NCI-H128 (cell line): ENCODE measurements around the gene PYHIN1.

Experiments
- DNase-seq: peaks from one replicate; lab custom pipeline; 2025; ENCODE audit not compliant: unreplicated experiment; lab: John Stamatoyannopoulos, UW

Gene PYHIN1

DNA sequence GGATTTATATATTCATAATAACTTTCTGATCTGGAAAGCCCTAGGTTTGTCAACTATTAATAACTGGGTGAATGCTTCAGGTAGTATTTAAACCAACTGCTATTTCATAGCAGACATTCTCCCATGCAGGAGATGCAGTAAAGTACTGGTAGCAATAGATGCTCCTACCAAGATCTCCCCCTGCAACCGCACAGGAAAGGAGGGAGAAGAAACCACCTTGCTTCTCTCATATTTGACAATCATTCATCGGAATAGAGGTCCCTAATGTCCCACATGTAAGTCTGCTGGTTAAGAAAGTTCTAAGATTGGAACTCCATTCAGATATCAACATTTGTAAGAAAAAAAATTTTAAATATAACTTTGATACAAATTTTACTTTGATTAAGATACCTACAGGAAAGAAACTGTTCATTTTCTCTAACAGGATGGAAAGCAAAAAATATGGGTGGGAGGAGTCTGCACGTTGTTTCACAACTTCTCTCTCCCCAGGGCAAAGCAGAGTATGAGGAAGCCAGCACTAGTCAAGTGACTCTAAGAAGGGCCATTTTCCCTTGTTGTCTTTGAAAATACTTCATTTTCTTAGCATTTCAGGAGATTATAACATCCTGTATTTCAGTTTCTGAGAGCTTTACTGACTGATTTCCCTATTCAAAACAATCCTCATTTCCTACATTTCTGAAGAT lies at the start of gene PYHIN1:
TSS of gene PYHIN1 (plus strand) at position 498 of the 683 bp plus-strand sequence. CDS start 5,359 bp downstream, outside the sequence.
- no peak for DNase-seq

GRCh38 chr1:158893654-158894053 lies 37.7 kb upstream of the PYHIN1 start:
- no peak for DNase-seq

DNA sequence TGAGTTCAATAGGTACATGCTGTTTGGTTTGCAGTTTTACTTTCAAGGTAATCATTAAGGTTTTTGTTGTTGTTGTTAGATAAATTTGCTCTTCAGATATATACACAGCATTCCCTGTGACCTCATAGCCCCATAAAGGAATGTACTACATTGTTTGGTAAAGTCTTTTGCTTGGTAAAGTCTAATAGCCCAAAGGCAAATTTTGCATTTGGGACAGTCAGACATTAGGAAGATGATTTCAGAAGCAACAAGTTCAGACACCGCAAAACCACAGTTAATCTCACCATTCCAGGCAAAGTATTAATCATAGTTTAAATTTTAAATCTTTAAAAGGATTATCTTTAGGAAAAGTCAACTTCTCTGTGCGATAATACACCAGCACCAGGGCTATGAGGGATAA lies 32.6 kb upstream of the PYHIN1 start:
- DNase-seq = no peak

DNA sequence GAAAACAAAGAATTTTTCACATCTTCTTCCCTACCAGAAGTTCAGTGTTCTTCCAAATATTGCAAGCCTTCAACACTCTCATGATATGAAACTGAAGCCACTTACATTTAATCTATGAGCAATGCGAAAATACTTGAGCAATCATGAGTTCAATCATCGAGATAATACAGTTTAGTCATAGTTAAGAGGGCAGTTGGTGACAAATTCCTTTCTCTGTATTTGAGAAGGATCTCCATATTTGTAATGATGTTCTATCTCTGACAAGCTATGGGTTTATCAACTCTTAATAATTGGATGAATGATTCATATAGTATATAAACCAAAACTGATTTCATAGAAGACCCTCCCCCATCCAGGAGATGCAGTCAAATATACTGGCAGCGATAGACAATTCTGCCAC lies 29.7 kb upstream of the PYHIN1 start:
- DNase-seq = no peak

GRCh38 chr1:158916085-158916484 lies 15.3 kb upstream of the PYHIN1 start:
- no peak for DNase-seq

DNA sequence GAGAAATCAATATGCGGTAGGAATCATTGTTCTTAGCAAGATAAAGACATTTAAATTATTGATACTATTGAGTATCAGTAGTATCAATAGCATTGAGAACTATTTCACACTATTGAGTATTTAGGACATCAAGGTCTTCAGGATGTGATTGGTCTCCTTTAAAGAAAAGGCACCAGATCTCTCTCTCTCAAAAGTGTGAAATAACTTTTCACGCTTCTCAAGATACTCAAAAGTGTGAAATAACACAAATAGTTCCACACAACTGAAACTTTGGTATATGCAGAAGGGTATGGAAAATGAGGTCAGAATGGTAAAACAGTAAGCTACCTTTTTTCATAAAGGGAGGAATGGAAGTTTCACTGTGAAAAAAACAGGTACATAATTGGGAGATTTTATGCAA lies 6.7 kb upstream of the PYHIN1 start:
- no peak for DNase-seq

DNA sequence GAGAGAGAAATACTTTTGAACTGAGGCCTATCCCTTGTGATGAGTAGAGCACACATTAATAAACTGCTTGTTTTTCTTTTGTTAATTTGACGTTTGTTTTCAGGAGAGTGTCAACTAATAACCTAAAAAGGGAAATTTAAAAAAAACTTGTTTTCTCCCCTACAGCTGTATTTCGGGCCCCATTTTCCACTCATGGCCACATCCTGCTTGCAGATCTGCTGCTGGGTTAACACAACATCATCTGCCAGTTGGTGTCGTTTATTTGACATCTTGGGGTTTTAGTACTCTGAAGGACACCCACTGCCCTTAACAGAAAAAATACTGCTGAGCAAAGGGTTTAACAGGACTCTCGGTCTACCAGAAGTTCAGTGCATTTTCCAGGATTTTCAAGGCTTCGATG lies 848 bp upstream of the PYHIN1 start:
- no peak for DNase-seq

DNA sequence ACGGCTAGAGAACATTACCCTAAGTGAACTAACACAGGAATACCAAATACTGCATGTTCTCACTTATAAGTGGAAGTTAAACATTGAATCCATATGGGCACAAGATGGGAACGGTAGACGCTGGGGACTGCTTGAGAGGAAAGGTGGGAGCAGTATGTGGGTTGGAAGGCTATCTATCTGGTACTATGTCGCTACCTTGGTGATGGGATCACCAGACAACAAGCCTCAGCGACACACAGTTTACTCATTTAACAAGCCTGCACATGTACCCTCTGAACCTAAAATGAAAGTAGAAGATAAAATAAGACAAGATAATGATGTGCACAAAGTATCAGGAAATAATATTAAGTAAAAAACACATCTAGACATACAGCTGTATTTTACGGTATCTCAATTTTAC lies 819 bp downstream of the PYHIN1 start:
- DNase-seq = no peak

DNA sequence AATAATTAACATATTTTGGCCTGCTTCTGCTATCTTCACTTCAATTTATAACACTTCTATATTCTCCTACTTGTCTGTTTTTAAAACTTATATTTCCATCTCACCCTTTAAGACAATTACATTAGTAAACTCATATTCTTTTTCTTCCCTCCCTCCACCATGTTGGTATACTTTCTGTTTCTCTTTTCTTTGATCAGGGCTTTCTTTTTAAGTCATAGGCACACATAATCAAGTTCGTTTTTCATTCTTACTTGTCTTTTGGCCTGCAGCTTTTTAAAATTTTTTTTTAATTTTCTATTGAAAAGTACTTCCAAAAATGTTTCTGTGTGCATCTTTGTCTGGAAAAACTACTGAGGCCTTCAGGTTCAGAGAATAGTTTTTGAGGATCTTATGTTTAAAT lies 2.3 kb downstream of the PYHIN1 start:
- no peak for DNase-seq

GRCh38 chr1:158939180-158939579 lies 7.8 kb downstream of the PYHIN1 start:
- DNase-seq = no peak

GRCh38 chr1:158941317-158941716 lies 10.0 kb downstream of the PYHIN1 start:
- DNase-seq = no peak

GRCh38 chr1:158942490-158942889 lies 11.1 kb downstream of the PYHIN1 start:
- DNase-seq = no peak

GRCh38 chr1:158943059-158943458 lies 11.7 kb downstream of the PYHIN1 start:
- DNase-seq = no peak

DNA sequence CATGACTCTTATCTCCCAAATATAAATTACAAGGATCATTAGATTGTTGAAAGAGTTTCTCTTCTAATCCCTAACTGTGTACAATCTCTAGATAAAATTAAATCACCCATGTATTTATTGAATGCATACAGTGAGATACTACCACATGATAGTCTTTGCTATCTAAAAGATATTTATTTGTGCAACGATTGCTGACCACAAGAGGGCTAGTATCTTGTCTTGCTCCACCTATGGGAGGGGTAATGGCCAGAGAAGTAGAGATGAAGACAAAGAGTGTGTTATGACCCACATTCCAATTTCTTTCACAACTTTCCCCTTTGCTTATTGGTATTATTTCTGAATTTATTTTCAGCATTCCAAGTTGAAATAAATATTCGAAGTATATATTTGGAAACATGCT lies 13.7 kb downstream of the PYHIN1 start:
- no peak for DNase-seq

- DNase-seq = no peak
These were observed 15.4 kb downstream of the PYHIN1 start for GRCh38 chr1:158946785-158947184.

GRCh38 chr1:158951956-158952355 lies 20.6 kb downstream of the PYHIN1 start:
- no peak for DNase-seq

- no peak for DNase-seq
These were observed 21.1 kb downstream of the PYHIN1 start for GRCh38 chr1:158952416-158952815.

GRCh38 chr1:158961178-158961577 lies 29.8 kb downstream of the PYHIN1 start:
- DNase-seq = no peak

DNA sequence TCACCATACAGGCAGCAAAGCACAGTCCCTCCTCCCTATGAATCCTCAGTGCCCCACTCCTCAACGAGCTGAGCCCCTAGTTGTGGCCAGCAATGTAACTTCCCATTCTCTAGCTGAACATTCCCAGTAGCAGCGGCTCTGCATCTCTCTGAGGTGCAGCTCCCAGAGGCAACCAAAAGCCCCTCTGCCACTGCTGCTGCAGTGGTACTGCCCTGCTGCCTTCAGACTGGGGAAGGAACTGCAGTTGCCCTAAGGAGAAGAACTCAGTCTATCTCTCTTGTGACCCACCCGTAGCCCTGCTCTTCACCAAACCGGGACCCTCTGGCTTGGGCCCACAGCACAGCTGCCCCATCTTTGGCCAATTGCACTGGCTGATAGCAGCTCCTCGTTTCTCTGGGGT lies 31.6 kb downstream of the PYHIN1 start:
- no peak for DNase-seq

DNA sequence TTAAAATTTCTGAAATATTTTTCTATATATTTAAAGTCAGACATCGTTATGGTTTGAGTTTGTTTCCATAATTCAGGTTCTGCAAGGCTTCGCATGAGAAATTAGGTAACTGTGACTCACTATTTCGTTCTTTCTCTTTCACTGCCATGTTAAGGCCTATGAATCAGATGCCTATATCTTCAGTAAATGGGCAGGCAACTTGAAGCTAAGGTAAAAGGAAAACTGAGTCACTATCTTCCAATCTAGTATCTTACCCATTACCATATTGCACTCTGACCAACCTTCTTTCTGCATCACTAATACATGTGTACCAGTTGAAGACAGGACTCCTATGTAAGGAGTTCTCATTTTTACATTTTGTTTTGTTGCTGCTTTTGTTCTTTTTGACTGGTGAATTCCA lies 37.8 kb downstream of the PYHIN1 start:
- no peak for DNase-seq

- no peak for DNase-seq
These were observed 38.5 kb downstream of the PYHIN1 start for GRCh38 chr1:158969855-158970254.

- DNase-seq = no peak
These were observed 41.5 kb downstream of the PYHIN1 start for GRCh38 chr1:158972841-158973240.

DNA sequence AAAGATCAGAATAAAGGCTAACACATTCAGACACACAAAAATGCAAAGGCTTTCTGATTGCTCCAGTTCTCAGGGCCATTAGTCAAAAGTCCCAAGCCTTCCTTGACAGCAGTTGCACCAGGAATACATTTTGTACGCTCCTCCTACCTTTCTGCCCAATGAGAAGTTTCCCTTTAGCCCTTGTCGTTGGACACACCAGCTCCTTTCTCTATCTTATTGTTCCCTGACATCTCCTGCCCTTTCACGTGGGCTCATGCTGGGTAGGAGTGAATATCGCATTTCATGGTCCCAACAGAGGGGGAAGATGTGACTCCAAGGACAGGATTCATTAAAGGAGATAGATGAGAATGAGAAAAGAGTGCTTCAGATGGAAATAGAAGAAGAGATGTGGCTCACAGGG lies 44.9 kb downstream of the PYHIN1 start:
- DNase-seq = no peak
